ENCODE results near the gene AMBRA1.

The AMBRA1 gene

GRCh38 chr11:46475926-46476545, 117.8 kb downstream of the AMBRA1 start:
- no peak for DNase-seq (ENCODE audit: low read depth, low spot score)

- no peak for DNase-seq (ENCODE audit: low read depth, low spot score)
Measured at GRCh38 chr11:46475051-46475925, 118.5 kb downstream of the AMBRA1 start.

- DNase-seq (ENCODE audit: low read depth, low spot score), result no peak
Measured at GRCh38 chr11:46472662-46472994, 121.2 kb downstream of the AMBRA1 start.

- DNase-seq (ENCODE audit: low read depth, low spot score), result no peak
Measured at GRCh38 chr11:46471943-46472661, 121.7 kb downstream of the AMBRA1 start.

GRCh38 chr11:46469926-46470325, 123.9 kb downstream of the AMBRA1 start:
- no peak for DNase-seq (ENCODE audit: low read depth, low spot score)

- no peak for DNase-seq (ENCODE audit: low read depth, low spot score)
Measured at GRCh38 chr11:46465683-46466082, 128.1 kb downstream of the AMBRA1 start.

- no peak for DNase-seq (ENCODE audit: low read depth, low spot score)
Measured at GRCh38 chr11:46463701-46464421, 130.0 kb downstream of the AMBRA1 start.

- DNase-seq (ENCODE audit: low read depth, low spot score), result no peak
Measured at GRCh38 chr11:46461461-46461927, 132.3 kb downstream of the AMBRA1 start.

- DNase-seq (ENCODE audit: low read depth, low spot score), result no peak
Measured at GRCh38 chr11:46458491-46458890, 135.3 kb downstream of the AMBRA1 start.

GRCh38 chr11:46457659-46458424, 136.0 kb downstream of the AMBRA1 start:
- no peak for DNase-seq (ENCODE audit: low read depth, low spot score)

- no peak for DNase-seq (ENCODE audit: low read depth, low spot score)
Measured at GRCh38 chr11:46457021-46457420, 136.8 kb downstream of the AMBRA1 start.

- DNase-seq (ENCODE audit: low read depth, low spot score), result no peak
Measured at GRCh38 chr11:46456269-46457001, 137.4 kb downstream of the AMBRA1 start.

- DNase-seq (ENCODE audit: low read depth, low spot score), result no peak
Measured at GRCh38 chr11:46455834-46456233, 138.0 kb downstream of the AMBRA1 start.

GRCh38 chr11:46452918-46453517, 140.8 kb downstream of the AMBRA1 start:
- DNase-seq (ENCODE audit: low read depth, low spot score), result no peak

GRCh38 chr11:46451759-46452158, 142.1 kb downstream of the AMBRA1 start:
- no peak for DNase-seq (ENCODE audit: low read depth, low spot score)

- no peak for DNase-seq (ENCODE audit: low read depth, low spot score)
Measured at GRCh38 chr11:46450846-46451477, 142.9 kb downstream of the AMBRA1 start.

GRCh38 chr11:46447544-46447943, 146.3 kb downstream of the AMBRA1 start:
- no peak for DNase-seq (ENCODE audit: low read depth, low spot score)

GRCh38 chr11:46445920-46446771, 147.7 kb downstream of the AMBRA1 start:
- no peak for DNase-seq (ENCODE audit: low read depth, low spot score)

All from activated CD4-positive, CD25-positive, alpha-beta regulatory T cell treated with anti-CD3 and anti-CD28 coated beads, Interleukin-2, amount 50 U/mL, for 16 hours (primary cell).